ENCODE results near the gene LIPC.

GRCh38 chr15:58471348-58471747, 39.6 kb downstream of the LIPC start:
- TF ChIP-seq CTCF (IDR thresholded peaks at IDR 0.05; ENCODE audit: low read depth, low read length), result no peak
- no peak for TF ChIP-seq MYC (IDR thresholded peaks at IDR 0.05; ENCODE audit: low read depth, low read length)
- no peak for TF ChIP-seq POLR2A (IDR thresholded peaks at IDR 0.05; ENCODE audit: extremely low read depth, insufficient read length)
- TF ChIP-seq MAX (IDR thresholded peaks at IDR 0.05; ENCODE audit: low read depth, low read length), result no peak
